Activated T-helper 1 cell treated with anti-CD3 and anti-CD28 coated beads, Interleukin-2, amount 50 U/mL, for 16 hours (primary cell): ENCODE measurements around the gene ADGRG4.
"Not testable (repeated sequence)": the region's sequence is repeated elsewhere in the genome, so short reads cannot be mapped to it uniquely, and the experiment has no call there.

Source experiments
- DNase-seq, 2 donors: peaks; one replicate each; pipeline ENCODE4 v3.0.0-alpha.2; 2020; ENCODE audit warnings: low read depth in 1 of 2, low spot score in 1 of 2

Gene ADGRG4

GRCh38 chrX:136300721-136301120 lies at the start of gene ADGRG4:
Gene ADGRG4 (plus strand): TSS chrX:136300963. CDS start chrX:136308778, 7,815 bp downstream.
- DNase-seq, result not testable (repeated sequence)

GRCh38 chrX:136251041-136251991 lies 49.4 kb upstream of the ADGRG4 start, which contains the start of gene MAP7D3:
Gene MAP7D3 (minus strand): TSS chrX:136251400. CDS start chrX:136251358, 42 bp downstream.
- DNase-seq, result peak; percentile 27 to 57

GRCh38 chrX:136255541-136255940 lies 45.2 kb upstream of the ADGRG4 start:
- no peak for DNase-seq

- no peak for DNase-seq
Measured at GRCh38 chrX:136256026-136256425, 44.7 kb upstream of the ADGRG4 start.

- DNase-seq, result no peak
Measured at GRCh38 chrX:136258951-136259350, 41.8 kb upstream of the ADGRG4 start.

GRCh38 chrX:136259543-136259942 lies 41.2 kb upstream of the ADGRG4 start:
- DNase-seq, result no peak

- DNase-seq, result no peak
Measured at GRCh38 chrX:136260776-136261175, 40.0 kb upstream of the ADGRG4 start.

GRCh38 chrX:136261321-136261720 lies 39.4 kb upstream of the ADGRG4 start:
- no peak for DNase-seq

- no peak for DNase-seq
Measured at GRCh38 chrX:136262243-136262642, 38.5 kb upstream of the ADGRG4 start.

GRCh38 chrX:136262812-136263315 lies 37.9 kb upstream of the ADGRG4 start:
- DNase-seq, result no peak

- no peak for DNase-seq
Measured at GRCh38 chrX:136266828-136267227, 33.9 kb upstream of the ADGRG4 start.

GRCh38 chrX:136268051-136269048 lies 32.4 kb upstream of the ADGRG4 start:
- DNase-seq, result peak in 1 of 2 donors; percentile 17

GRCh38 chrX:136269921-136270320 lies 30.8 kb upstream of the ADGRG4 start:
- no peak for DNase-seq

- DNase-seq, result no peak
Measured at GRCh38 chrX:136271300-136271699, 29.5 kb upstream of the ADGRG4 start.

- DNase-seq, result no peak
Measured at GRCh38 chrX:136272325-136272724, 28.4 kb upstream of the ADGRG4 start.

GRCh38 chrX:136273986-136274385 lies 26.8 kb upstream of the ADGRG4 start:
- DNase-seq, result no peak

- no peak for DNase-seq
Measured at GRCh38 chrX:136275553-136275952, 25.2 kb upstream of the ADGRG4 start.

GRCh38 chrX:136286375-136286774 lies 14.4 kb upstream of the ADGRG4 start:
- DNase-seq, result not testable (repeated sequence)

- DNase-seq, result no peak
Measured at GRCh38 chrX:136291824-136292223, 8.9 kb upstream of the ADGRG4 start.

- no peak for DNase-seq
Measured at GRCh38 chrX:136292656-136293055, 8.1 kb upstream of the ADGRG4 start.

- DNase-seq, result no peak
Measured at GRCh38 chrX:136295380-136295779, 5.4 kb upstream of the ADGRG4 start.
